Measurements from ENCODE around the gene LMBRD1.
"Not testable (repeated sequence)": the region's sequence is repeated elsewhere in the genome, so short reads cannot be mapped to it uniquely, and the experiment has no call there.

Gene LMBRD1

DNA sequence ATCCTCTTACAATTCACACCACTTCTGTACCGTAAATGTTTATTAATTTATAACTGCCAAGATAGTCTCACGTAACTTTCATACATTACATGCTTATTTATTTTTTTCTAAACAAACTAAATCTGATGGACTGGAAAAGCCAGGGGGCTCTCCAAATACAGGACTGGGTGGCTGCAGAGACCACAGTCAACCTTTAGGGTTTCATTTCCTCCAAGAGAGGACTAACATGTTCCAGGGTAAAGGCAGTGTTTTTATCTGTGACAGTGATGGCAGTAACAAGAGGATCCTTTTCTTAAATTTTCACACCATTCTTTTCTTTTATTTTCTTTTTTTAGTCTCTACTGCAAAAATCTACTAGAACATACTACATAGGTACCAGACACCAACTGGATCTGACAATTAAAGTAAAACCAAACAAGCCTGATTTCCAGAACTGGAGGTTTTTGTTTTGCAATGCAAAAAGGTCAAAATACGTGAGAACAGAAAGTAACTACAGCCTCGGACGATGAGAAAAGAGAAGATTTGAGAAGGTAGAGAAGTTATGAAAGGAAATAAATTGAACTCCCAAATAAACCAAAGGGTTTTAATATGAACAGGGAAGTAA is 1.2 kb downstream of the LMBRD1 start:
- no peak for DNase-seq

DNA sequence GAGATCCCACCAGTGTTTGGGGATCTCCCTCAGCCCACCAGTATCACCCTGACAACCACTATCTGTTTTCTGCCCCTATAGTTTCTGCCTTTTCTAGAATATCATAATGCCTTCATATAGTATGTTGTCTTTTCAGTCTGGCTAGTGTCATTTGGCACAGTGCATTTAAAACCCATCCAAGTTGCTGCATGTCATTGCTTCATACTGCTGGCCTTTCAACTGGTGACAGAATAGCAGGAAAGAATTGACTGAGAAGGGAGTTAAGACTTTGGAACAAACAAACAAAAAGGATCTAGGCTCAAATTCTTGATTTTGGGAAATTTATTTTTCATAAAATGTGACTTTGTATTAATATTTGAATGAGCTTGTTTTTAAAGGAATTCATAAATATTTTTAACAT is 4.5 kb downstream of the LMBRD1 start:
- DNase-seq: no peak

DNA sequence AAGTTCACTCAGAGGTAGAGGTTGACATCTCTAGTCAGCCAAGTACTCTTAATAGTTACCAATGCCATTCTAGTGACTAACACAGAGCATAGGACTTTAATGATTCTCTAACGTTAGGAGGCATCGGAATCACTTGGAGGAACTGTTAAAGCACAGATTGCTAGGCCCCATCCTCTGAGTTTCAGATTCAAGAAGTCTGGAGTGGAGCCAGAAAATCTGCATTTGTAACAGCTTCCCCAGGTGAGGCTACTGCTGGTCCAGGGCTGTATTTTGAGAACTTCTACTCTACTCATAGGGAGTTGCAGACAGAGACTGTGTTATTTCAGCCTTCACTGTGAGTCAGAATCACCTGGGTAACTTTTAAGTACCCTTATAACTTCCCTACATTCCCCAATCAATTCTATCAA is 5.7 kb downstream of the LMBRD1 start:
- peak; percentile 14 for DNase-seq

DNA sequence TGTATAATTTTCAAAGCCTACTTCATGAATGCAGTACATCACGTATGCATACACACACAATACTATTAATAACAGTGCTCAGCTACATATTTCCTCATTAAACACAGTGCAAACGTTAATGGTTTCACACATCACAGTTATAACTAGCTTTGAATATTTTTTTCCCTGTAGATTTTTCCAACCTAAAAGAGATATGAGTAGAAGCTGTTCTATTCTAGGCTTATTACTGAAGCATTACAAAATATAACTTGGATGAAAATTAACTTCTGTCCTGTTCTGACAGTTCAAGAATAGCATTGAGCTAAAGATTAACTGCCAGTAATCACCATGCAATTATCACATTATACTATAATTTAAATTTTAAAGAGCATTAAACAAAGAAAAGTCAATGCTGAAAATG is 6.2 kb downstream of the LMBRD1 start:
- DNase-seq: no peak

DNA sequence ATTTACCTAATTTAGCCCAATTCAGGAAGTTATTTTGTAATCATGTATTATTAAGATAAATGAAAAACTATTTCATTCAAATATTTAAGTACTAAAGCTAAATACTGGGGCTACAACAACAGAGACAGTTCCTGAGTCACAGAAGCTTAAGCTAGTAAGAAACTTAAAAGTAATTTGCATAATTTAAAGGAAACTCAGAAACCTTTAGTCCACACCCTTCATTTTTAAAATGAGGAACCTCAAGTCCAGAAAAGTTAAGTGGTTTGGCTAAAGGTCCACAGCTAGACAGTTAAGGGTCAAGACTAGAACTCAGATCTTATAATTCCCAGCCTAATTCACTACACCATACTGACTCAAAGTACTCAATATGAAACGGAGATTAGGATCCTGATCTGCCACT is 7.2 kb downstream of the LMBRD1 start:
- DNase-seq: no peak

DNA sequence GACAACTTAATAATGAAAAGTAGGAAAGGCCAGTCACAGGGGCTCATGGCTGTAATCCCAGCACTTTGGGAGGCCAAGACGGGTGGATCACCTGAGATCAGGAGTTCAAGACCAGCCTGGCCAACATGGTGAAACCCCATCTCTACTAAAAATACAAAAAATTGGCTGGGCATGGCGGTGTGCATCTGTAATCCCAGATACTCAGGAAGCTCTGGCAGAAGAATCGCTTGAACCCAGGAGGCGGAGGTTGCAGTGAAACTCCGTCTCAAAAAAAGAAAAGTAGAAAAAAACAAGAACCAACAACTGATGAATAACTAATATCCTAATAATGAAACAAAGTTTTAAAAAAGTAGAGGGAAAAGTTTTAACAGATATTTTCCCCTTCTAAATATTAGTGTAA is 9.4 kb downstream of the LMBRD1 start:
- not testable (repeated sequence) for DNase-seq

DNA sequence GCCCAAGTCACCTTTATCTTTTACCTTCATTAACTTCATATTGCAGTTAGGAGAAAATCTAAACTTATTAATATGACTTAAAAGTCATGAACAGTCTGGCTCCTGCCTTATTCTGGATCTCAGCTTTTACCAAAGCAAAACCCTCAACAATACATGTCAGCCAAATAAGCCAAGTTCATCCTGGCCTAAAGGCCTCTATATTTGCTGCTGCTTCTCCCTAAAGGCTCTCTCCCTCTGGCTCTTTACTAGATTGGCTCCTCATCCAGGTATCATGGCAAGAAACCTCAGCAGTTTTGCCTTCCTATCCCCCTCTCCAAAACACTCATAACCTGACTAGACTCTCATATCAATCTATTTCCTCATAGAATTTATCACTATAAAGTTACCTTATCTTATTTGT is 11.1 kb downstream of the LMBRD1 start:
- DNase-seq: no peak

DNA sequence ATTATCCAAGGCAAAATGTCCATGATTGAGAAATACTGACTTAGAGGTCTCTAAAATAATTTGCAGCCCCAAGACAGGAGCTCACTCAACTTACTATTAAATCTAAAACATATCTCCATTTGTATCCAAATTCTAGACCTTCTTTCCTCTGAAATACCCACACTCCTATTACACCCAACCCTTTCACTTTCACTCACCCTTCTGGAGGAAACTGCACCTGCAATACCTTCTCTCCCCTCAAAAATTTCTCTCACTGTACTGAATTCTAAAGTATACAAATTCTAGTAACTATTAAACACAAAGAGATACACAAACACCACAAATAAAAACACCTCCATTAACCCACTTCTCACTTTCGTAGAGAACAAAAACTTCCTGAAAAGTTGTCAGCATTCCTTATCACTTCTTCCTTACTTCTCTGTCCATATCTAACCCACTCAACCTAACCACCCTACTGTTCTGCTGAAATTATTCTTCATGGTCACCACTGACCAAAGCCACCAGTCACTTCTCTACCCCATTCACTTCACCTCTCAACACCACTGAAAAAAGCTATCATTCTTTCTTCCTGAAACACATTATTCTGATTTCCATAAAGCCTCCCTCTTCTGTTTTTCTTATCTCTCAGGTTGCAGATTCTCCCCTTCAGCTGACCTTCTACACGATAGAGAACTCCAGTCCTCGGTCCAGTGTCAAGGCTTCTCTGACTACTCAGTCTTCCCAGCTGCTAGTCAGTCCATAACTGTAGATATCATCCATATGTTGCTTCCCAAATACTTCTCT is 12.0 kb downstream of the LMBRD1 start:
- DNase-seq: no peak

DNA sequence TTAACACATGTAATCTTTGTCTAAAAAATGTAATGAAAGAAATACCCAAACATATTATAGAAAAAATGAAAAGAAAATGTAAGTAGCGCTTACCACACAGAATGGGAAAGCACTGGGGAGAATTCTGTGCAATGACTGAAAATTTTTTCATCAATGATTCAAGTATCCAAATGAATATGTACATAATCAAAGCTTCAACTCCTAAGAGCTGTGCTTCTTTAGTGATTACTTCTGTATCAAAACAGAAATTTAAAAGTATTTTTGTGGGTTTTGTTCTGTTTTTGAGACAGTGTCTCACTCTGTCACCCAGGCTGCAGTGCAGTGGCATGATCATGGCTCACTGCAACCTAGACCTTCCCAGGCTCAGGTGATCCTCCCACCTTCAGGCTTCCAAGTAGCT is 13.7 kb downstream of the LMBRD1 start:
- DNase-seq: no peak

DNA sequence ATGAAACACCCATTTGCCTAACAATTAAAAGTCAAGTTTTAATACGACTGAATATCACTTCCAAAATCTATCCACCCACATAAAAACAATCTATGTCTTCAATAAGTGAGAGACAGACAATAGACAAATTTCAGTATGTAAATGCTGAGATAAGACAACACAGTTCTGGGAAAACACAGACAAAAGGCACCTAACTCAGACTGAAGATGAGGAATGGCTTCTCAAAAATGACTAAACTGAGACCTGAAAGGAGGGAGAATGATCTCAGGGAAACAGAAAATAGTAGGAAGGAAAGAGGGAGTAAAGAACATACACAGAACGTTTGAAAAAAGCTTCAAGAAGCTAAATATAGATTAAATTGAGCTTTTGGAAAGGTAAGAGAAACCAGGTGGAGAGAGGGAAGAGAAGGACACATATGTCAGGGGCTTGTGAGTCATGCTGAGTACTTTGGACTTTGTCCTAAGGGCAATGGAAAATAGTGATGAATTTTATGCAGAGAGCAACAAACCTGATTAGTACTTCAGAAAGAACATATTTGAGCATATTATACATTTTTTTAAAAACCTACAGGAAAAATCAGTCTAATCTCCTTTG is 16.1 kb downstream of the LMBRD1 start:
- no peak for DNase-seq

DNA sequence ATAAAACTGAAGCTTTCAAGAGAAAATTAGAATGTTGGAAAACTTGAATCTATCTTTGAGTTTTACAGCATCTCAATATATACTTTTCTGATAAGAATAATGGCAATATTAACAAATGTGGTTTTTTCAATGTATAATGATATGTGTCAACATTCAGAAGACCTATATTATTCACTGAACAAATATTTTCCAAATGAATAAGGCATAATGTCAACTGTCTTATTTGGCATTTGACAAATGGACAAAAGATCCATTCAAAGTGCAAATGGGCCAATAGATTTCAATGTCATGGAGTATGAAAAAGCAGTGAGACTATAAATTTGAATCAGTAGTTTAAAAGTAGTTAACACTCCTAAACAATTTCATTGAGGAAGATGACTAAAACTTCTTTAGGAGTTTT is 20.9 kb downstream of the LMBRD1 start:
- no peak for DNase-seq

DNA sequence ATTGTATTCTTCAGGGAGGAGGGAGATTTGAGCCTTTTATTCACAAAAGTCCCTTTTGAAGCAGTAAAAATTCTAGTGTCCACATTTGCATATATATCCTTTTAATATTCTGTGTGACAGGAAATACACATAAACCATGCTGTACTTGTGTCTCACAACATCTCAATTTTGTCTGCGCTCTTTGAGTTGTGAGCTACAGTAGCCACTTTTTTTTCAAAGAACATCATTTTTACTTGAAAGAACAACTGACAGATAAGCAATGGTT is 21.3 kb downstream of the LMBRD1 start:
- DNase-seq: no peak

DNA sequence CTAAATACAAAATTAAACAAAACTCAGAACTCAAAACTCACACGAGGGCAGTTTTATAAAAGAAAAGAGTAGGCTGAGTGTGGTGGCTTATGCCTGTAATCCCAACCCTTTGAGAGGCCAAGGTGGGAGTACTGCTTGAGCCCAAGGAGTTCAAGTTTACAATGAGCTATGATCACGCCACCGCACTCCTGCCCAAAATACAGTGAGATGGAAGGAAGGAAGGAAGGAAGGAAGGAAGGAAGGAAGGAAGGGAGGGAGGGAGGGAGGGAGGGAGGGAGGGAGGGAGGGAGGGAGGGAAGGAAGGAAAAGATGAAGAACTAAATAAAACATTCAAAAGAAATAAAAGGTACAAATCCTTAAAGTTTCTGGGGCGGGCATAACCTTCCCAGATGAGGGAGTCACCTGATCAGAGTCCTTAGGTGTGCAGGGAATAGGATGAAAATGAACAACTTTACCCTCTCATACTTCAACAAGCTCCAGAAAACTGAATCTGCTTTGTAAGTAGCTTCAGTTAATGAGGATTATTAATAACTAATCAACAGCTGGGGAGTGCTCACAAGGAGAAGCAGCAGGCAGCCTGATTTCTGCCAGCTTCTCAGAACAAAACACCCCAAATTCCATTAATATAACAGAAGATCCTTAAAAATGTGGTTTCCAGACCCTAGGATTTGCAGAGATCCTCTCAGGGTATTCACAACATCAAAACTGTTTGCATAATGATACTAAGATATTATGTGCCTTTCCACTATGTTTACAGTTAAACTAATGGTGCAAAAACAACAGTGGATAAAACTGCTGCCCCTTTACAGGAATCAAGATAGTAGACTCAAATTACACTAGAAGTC is 21.8 kb downstream of the LMBRD1 start:
- DNase-seq: no peak

DNA sequence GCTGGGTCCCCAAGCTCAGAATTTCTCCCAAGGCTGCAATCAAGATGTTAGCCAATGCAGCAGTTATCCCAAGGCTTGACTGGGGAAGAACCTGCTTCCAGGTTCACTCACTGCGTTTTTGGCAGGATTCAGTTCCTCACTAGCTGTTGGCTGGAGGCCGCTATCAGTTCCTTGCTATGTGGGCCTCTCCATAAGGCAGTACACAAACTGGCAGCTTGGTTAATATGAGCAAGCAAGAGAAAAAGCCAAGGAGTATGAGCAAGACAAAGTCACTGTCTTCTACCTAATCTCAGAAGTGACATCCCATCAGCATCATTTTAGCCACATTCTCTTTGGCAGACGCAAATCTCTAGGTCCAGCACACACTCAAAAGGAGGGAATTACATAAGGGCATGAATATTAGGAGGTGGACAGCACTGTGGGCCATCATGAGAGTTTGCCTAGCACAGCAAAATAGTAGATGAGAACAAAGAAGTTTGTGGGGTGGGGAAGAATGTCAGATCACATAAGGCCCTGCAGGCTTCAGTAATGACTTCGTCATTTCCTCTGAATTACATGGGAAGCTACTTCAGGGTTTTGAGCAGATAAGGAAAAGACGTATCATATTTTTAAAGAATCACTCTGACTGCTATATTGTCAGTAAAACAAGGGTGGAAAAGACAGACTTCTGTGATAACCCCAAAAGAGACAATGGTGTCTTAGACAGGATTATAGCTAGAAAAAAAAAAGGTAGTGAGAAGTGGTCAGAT is 25.5 kb downstream of the LMBRD1 start:
- no peak for DNase-seq

DNA sequence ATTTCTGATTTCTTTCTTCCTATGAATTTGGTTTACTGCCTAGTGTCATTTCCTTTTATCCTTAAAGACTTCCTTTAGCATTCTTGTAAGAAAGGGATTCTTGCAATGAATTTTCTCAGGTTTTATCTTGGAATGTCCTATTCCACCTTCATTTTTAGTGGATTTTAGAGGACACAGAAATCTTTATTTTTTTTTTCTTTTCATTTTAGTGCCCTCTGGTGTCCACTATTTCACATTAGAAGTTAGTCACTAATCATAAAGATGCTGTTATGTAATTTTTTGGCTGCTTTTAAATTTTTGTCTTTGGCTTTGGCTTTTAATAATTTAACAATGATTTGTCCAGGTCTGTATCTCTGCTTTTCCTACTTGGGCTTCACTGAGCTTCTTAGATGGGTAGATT is 28.1 kb downstream of the LMBRD1 start:
- no peak for DNase-seq

DNA sequence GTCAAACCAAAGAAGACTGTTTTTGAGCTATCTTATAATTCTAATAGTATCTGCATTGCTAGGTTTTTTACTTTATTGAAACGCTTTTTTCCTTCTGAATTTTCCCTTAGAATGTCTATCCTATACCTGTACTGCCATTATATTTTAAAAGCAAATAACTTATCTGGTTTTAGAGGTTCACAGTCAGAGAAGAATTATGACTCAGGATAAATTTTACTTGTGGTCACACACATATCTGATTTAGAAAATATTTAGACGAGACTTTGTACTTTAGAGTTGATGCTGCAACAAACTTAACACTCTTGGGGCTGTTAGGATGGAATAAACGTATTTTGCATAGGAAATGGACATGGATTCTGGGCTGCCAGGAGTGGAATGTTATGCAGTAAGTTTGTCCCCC is 33.0 kb downstream of the LMBRD1 start:
- DNase-seq: no peak

DNA sequence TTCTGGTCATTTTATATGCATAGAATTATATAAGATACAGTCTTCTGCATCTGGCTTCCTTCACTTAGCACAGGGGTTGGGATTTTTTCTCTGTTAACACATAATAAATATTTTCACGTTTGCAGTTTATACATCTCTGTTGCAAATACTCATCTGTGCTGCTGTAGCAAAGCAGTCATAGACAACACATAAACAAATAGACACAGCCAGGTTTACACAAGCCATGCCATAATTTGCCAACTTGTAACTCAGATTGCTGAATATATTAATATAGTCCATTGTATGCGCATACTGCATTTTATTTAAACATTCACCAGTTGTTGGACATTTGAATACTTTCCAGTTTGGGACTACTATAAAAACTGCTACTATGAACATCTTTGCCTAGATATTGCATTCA is 35.0 kb downstream of the LMBRD1 start:
- DNase-seq: no peak

DNA sequence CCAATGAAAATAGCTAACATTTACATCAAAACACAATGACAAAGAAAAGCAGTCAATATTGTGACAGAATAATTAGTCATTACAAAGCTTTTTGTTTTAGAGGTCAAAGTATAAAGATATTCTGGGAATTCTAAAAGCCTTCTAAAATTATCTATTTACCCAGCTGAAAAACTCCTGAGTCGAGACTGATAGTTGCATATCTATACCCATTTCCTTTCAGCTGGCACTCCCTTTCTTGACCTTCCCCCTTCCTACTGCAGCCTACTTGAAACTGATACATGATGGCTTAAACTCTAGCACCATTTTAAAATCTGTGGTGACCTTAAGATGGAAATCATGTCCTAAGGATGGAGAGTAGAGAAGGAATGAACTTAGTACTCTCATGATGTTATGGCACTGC is 38.6 kb downstream of the LMBRD1 start:
- DNase-seq: no peak

DNA sequence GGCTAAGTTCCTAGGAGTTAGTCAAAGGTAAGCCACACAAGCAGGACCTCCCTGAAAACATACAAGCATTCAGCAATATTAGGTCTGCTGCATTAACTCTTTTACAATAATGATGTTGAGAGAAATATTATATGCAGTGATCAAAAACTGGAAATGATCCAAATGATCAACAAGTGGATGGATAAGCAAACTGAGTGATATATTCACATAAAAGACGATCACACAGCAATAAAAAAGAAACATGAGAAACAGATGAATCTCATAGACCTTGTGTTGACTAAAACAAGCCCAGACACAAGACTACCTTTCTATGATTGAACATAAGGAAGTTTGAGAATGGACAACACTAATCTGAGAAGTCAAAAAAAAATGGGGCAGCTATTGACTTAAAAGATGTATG is 39.9 kb downstream of the LMBRD1 start:
- DNase-seq: no peak

DNA sequence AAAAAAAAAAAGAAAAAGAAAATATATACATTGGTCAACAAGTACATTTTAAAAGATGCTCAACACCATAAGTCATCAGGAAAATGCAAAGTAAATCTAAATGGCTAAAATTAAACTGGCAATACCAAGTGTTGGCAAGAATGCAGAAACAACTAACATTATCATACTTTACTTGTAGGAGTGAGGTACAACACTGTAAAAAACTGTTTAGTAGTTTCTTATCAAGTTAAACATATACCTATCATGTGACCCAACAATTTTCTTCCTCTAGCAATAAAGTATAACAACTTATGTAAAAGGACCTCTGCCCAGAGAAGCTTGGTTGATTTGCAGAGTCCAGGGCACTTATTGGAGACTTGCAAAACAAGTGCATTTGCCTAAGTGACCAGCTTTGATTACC is 40.4 kb downstream of the LMBRD1 start:
- DNase-seq: no peak

DNA sequence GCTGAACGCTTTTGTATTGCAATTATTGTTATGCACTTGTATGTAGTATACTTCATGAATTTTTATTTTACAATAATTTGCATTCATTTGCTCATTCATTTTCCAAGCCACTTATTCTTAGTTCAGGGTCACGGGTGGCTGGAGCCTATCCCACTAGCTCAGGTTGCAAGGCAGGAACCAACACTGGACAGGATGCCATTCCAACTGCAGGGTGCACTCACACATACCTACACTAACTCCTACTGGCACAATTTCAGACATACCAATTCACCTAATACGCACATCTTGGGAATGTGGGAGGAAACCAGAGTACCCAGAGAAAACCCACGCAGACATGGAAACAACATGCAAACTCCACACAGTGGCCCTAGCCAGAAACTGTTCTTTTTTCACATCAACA is 61.8 kb downstream of the LMBRD1 start:
- no peak for DNase-seq

DNA sequence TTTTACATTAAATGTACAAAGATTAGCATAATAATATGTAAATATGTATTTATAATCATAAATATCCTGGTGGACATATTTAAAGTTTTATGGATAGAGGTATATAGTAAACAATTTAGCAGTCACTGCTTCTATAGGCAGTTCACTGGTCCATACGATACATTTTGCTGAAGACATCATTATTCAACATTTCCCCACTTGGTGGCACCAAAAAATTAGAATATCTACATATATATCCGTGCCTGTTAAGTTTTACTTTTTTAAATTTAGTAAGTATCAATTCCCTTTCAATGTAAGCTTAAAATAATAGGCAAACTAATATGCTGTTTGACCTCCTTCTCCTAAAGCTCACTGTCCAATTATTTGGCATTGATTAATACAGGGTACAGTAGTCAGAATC is 64.2 kb downstream of the LMBRD1 start:
- no peak for DNase-seq

DNA sequence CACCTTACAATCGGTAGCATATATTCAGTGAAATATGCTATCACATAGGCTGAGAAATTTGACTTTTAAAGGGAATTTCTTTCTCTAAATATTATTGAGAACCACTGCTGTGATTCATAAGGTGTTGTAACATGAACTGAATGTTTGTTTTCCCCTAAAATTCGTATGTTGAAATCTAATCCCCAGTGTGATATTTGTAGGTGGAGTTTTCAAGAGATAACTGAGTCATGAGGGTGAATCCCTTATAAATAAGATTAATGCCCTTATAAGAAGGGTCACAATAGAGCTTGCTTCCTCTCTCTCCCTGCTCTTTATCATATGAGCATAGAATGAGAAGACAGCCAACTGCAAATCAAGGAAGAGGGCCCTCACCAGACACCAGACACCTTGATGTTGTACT is 64.8 kb downstream of the LMBRD1 start:
- no peak for DNase-seq
